Activated B cell treated with CpG ODN at 0.5 μM for 24 hours (primary cell): Measurements from ENCODE around the gene KDM4C. TPM values are rescaled to one million over a fixed set of nuclear protein-coding genes. Genes with fewer than 3 reads are reported as not detected.

ENCODE experiments used
- ATAC-seq: fragments of 200-7000 bp; cut with Tn5 transposase; one replicate; pipeline ENCODE4 v1.10.0; 2021; ENCODE audit warnings: low read depth, mild to moderate bottlenecking, moderate library complexity
- CTCF ChIA-PET: fragments of 350-600 bp; sonication (Branson Sonifier 250); formaldehyde crosslinking; loops from one replicate; lab custom pipeline; 2021; ENCODE audit warnings: antibody characterized with exemption; lab: Charles Lee
- POLR2A ChIA-PET: fragments of 350-600 bp; sonication (Branson Sonifier 250); formaldehyde crosslinking; loops from one replicate; lab custom pipeline; 2021; ENCODE audit warnings: antibody characterized with exemption; lab: Charles Lee
- DNase-seq: peaks from one replicate; pipeline ENCODE4 v3.0.0; 2022
- H3K27ac Mint-ChIP-seq: one replicate; pipeline ENCODE4 v1.8.0; 2020; ENCODE audit warnings: mixed read lengths
- H3K27me3 Mint-ChIP-seq: one replicate; pipeline ENCODE4 v1.8.0; 2021; ENCODE audit warnings: mixed read lengths
- H3K36me3 Mint-ChIP-seq: one replicate; pipeline ENCODE4 v1.8.0; 2021; ENCODE audit warnings: low read depth, mixed read lengths
- H3K4me1 Mint-ChIP-seq: one replicate; pipeline ENCODE4 v1.8.0; 2021; ENCODE audit warnings: mixed read lengths
- H3K4me3 Mint-ChIP-seq: one replicate; pipeline ENCODE4 v1.8.0; 2020; ENCODE audit warnings: mild to moderate bottlenecking, mixed read lengths
- H3K9me3 Mint-ChIP-seq: one replicate; pipeline ENCODE4 v1.8.0; 2020; ENCODE audit warnings: mixed read lengths
- CTCF ChIP-seq: fragments of 200-600 bp; IDR thresholded peaks from one replicate; pipeline ENCODE4 v1.8.0; 2022; ENCODE audit warnings: antibody characterized with exemption, mild to moderate bottlenecking
- intact Hi-C: fragments of 100-400 bp; cut with micrococcal nuclease; formaldehyde crosslinking; loops from one replicate; pipeline ENCODE4 v1.15.1; 2024
- total RNA-seq: library from RNA; stranded (reverse); gene quantifications from 2 replicates; pipeline ENCODE4 v1.2.3, GENCODE V29; 2022

The KDM4C gene
- total RNA-seq, 1 donor from 2014 or later = 113 TPM

- Mint-ChIP-seq H3K27me3 (no peaks in the 10 kb centered on the region), H3K4me1 (no peaks in the 10 kb centered on the region), H3K4me3 (no peak overlapping the region), H3K36me3 (peaks cover 79% of the 10 kb centered on the region), H3K27ac (no peak overlapping the region), H3K9me3 (no peaks in the 10 kb centered on the region)
- intact Hi-C loops = no loop called here
- no peak for TF ChIP-seq CTCF
- POLR2A ChIA-PET = interaction anchor here (0.6 kb wide), 1 partner anchor 1395 kb away, joined by 8 read pairs; no protein-coding TSS in a partner anchor
- DNase-seq (no peak), ATAC-seq (no peak)
- CTCF ChIA-PET = no interaction called here
Observed at GRCh38 chr9:6984941-6985578, 227.3 kb downstream of the KDM4C start.

- ATAC-seq = no peak
- Mint-ChIP-seq H3K27me3 (no peaks in the 10 kb centered on the region), H3K9me3 (no peaks in the 10 kb centered on the region), H3K27ac (no peak overlapping the region), H3K36me3 (peaks cover 81% of the 10 kb centered on the region), H3K4me1 (no peaks in the 10 kb centered on the region), H3K4me3 (no peak overlapping the region)
- POLR2A ChIA-PET = no interaction called here
- intact Hi-C loops = no loop called here
- DNase-seq = no peak
- CTCF ChIA-PET = no interaction called here
- TF ChIP-seq CTCF = no peak
Observed at GRCh38 chr9:6986141-6986815, 228.5 kb downstream of the KDM4C start.

- Mint-ChIP-seq H3K27me3 (no peaks in the 10 kb centered on the region), H3K9me3 (no peaks in the 10 kb centered on the region), H3K27ac (no peak overlapping the region), H3K4me3 (no peak overlapping the region), H3K36me3 (peaks cover 79% of the 10 kb centered on the region), H3K4me1 (no peaks in the 10 kb centered on the region)
- ChIA-PET POLR2A (interaction anchor here (0.5 to 0.9 kb wide), 2 partner anchors 99 to 229 kb away, joined by 3 to 12 read pairs; partner anchors contain the start of gene KDM4C), CTCF (no interaction called here)
- no peak for DNase-seq
- TF ChIP-seq CTCF = no peak
- no peak for ATAC-seq
- intact Hi-C loops = no loop called here
Observed at GRCh38 chr9:6987381-6987780, 229.6 kb downstream of the KDM4C start.

DNA sequence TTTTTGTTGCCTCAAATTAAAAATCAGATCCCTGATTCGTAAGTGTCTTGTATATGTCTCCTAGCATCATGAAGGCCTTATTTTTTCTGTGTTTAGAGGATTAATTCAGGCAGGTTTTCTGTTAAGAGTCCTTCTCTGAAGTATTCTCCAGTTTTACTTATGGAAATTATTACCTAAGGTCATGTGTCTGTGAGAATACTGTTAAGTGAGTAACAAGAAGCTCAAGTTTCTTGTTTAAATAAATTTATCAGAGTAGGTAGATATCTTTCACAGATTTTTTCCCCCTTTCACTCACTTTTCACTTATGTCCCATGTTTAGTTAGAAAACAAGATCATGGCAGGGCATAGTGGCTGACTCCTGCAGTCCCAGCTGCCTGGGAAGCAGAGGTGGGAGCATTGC lies 233.6 kb downstream of the KDM4C start:
- ATAC-seq (no peak), DNase-seq (no peak)
- ChIA-PET POLR2A (interaction anchor here (0.6 kb wide), 1 partner anchor 51 kb away, joined by 4 read pairs; no protein-coding TSS in a partner anchor), CTCF (no interaction called here)
- no peak overlapping the region for H3K4me3 Mint-ChIP-seq
- H3K9me3 Mint-ChIP-seq = no peaks in the 10 kb centered on the region
- intact Hi-C loops = no loop called here
- no peaks in the 10 kb centered on the region for H3K4me1 Mint-ChIP-seq
- H3K36me3 Mint-ChIP-seq = peaks cover 80% of the 10 kb centered on the region
- H3K27ac Mint-ChIP-seq = no peak overlapping the region
- H3K27me3 Mint-ChIP-seq = no peaks in the 10 kb centered on the region
- TF ChIP-seq CTCF = no peak

DNA sequence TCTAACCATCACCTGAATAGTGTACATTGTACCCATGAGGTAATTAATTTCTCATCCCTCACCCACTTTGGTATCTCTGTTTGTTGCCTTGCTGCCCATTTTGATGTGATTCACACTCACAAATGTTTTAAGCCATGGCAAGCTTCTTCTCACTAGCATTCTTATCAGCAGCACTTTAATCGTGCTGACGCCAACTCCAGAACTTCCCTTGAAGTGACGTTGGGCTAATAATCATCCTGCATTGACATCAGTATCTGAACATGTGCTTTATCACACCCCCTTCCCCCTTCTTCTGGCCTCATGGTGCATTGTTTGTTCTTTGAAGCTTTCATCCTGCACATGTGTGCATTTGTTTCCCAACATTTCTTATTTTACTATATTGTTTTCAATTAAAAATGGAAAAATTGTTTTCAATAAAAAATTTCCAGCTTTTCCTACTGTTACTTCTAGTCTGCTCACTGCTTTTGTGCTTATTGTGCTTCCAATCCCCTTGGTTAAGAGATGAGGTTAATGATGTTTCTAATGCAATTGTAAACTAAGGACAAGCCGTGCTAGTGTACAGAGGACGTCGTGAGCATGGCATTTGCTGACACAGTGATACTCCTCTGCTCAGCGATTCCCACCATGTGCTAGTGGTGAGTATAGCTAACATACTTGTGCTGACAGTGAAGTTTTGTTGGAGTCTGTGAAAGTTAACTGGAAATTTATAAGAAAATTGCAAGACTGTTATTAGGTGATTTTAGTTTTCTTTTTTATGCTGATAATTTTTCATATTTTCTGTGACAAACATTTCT lies 238.5 kb downstream of the KDM4C start:
- POLR2A ChIA-PET = no interaction called here
- no peaks in the 10 kb centered on the region for H3K27me3 Mint-ChIP-seq
- DNase-seq = no peak

More for the DNA sequence above, 238.5 kb downstream of the KDM4C start:
- H3K9me3 Mint-ChIP-seq = no peaks in the 10 kb centered on the region
- no peak for TF ChIP-seq CTCF
- H3K27ac Mint-ChIP-seq = no peak overlapping the region
- peaks cover 2% of the 10 kb centered on the region for H3K4me1 Mint-ChIP-seq
- H3K36me3 Mint-ChIP-seq = peaks cover 71% of the 10 kb centered on the region
- CTCF ChIA-PET = no interaction called here
- intact Hi-C loops = no loop called here
- no peak overlapping the region for H3K4me3 Mint-ChIP-seq
- ATAC-seq = no peak
